Stimulated activated CD8-positive, alpha-beta memory T cell treated with anti-CD3 and anti-CD28 coated beads, Interleukin-7, amount 100 ng/mL, for 24 hours (primary cell): ENCODE measurements around the gene TBC1D24.
A peak's percentile ranks its signal among the peaks of the same experiment; 100 is the strongest.

ENCODE experiments used
- DNase-seq: peaks from one replicate; pipeline ENCODE4 v3.0.0-alpha.2; 2020; ENCODE audit warnings: low read depth

The TBC1D24 gene

GRCh38 chr16:2499454-2499853 is 24.5 kb downstream of the TBC1D24 start:
- DNase-seq = no peak

- DNase-seq = no peak
Measured at GRCh38 chr16:2499890-2500429, 25.0 kb downstream of the TBC1D24 start.

GRCh38 chr16:2500430-2500917 is 25.5 kb downstream of the TBC1D24 start:
- DNase-seq = no peak

GRCh38 chr16:2500918-2501750 is 26.2 kb downstream of the TBC1D24 start:
- DNase-seq = peak; percentile 69

- DNase-seq = no peak
Measured at GRCh38 chr16:2501946-2502895, 27.3 kb downstream of the TBC1D24 start.

- no peak for DNase-seq
Measured at GRCh38 chr16:2505695-2506094, 30.8 kb downstream of the TBC1D24 start.

- DNase-seq = no peak
Measured at GRCh38 chr16:2507052-2507659, 32.2 kb downstream of the TBC1D24 start.

GRCh38 chr16:2507665-2508064 is 32.7 kb downstream of the TBC1D24 start:
- no peak for DNase-seq

GRCh38 chr16:2508722-2509400 is 33.9 kb downstream of the TBC1D24 start:
- no peak for DNase-seq

GRCh38 chr16:2511128-2511800 is 36.3 kb downstream of the TBC1D24 start:
- no peak for DNase-seq

GRCh38 chr16:2511996-2512734 is 37.2 kb downstream of the TBC1D24 start:
- DNase-seq = no peak

GRCh38 chr16:2512735-2513404 is 37.9 kb downstream of the TBC1D24 start:
- DNase-seq = no peak

- peak; percentile 81 for DNase-seq
Measured at GRCh38 chr16:2513405-2514332, 38.7 kb downstream of the TBC1D24 start, which contains the start of gene ATP6V0C. Gene ATP6V0C, plus strand, starts transcription at chr16:2513952. Its CDS starts 152 bp downstream, at chr16:2514104.

- no peak for DNase-seq
Measured at GRCh38 chr16:2514333-2515179, 39.6 kb downstream of the TBC1D24 start.

- DNase-seq = no peak
Measured at GRCh38 chr16:2515180-2515851, 40.4 kb downstream of the TBC1D24 start.

GRCh38 chr16:2516391-2517240 is 41.7 kb downstream of the TBC1D24 start:
- DNase-seq = no peak
